Measurements from ENCODE around the gene TIGAR. TPM values are rescaled to one million over a fixed set of nuclear protein-coding genes. Genes with fewer than 3 reads are reported as not detected.

TIGAR gene
- total RNA-seq, 1 donor, result 11.5 TPM

- TF ChIP-seq CTCF (IDR thresholded peaks at IDR 0.05; ENCODE audit: insufficient read depth, low read length), result no peak
- no peak overlapping the region for H3K4me3 ChIP-seq (ENCODE audit: low read depth, low read length)
- no peak for DNase-seq (ENCODE audit: low read depth)
These were observed 42.5 kb upstream of the TIGAR start for GRCh38 chr12:4278329-4279197.

- DNase-seq (ENCODE audit: low read depth), result no peak
- H3K4me3 ChIP-seq (ENCODE audit: low read depth, low read length), result no peak overlapping the region
- no peak for TF ChIP-seq CTCF (IDR thresholded peaks at IDR 0.05; ENCODE audit: insufficient read depth, low read length)
These were observed 41.8 kb upstream of the TIGAR start for GRCh38 chr12:4279198-4279690.

GRCh38 chr12:4280351-4281163 lies 40.5 kb upstream of the TIGAR start:
- no peak for DNase-seq (ENCODE audit: low read depth)
- no peak for TF ChIP-seq CTCF (IDR thresholded peaks at IDR 0.05; ENCODE audit: insufficient read depth, low read length)

GRCh38 chr12:4281173-4281654 lies 39.8 kb upstream of the TIGAR start:
- DNase-seq (ENCODE audit: low read depth), result no peak
- TF ChIP-seq CTCF (IDR thresholded peaks at IDR 0.05; ENCODE audit: insufficient read depth, low read length), result no peak
- no peak overlapping the region for H3K4me3 ChIP-seq (ENCODE audit: low read depth, low read length)

More at GRCh38 chr12:4280351-4281163, 40.5 kb upstream of the TIGAR start:
- no peak overlapping the region for H3K4me3 ChIP-seq (ENCODE audit: low read depth, low read length)

- no peak for DNase-seq (ENCODE audit: low read depth)
- no peak for TF ChIP-seq CTCF (IDR thresholded peaks at IDR 0.05; ENCODE audit: insufficient read depth, low read length)
- H3K4me3 ChIP-seq (ENCODE audit: low read depth, low read length), result no peak overlapping the region
These were observed 38.7 kb upstream of the TIGAR start for GRCh38 chr12:4282103-4282891.

GRCh38 chr12:4282892-4283511 lies 38.0 kb upstream of the TIGAR start:
- H3K4me3 ChIP-seq (ENCODE audit: low read depth, low read length), result no peak overlapping the region
- TF ChIP-seq CTCF (IDR thresholded peaks at IDR 0.05; ENCODE audit: insufficient read depth, low read length), result no peak
- DNase-seq (ENCODE audit: low read depth), result no peak
